ENCODE results near the gene AK5. TPM values are rescaled to one million over a fixed set of nuclear protein-coding genes. Genes with fewer than 3 reads are reported as not detected.

Gene AK5
- total and polyA plus RNA-seq, 2 of the 4 experiments (the other 2 are of a cell fraction) = 22.5 to 25.8 TPM

DNA sequence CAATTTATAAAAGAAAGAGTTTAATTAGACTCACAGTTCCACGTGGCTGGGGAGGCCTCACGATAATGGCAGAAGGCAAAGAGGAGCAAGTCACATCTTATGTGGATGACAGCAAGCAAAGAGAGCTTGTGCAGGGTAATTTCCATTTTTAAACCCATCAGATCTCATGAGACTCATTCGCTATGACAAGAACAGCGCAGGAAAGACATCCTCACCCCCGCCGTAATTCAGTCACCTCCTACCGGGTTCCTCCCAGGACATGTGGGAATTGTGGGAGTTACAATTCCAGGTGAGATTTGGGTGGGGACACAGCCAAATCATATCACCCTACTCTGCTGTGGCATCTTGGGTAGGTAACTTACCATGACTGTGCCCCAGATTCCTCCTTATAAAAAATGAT lies 79.8 kb downstream of the AK5 start:
- no peak overlapping the region for H2AK9ac ChIP-seq (replicated peaks; ENCODE audit: low read depth, low read length, poor library complexity)
- H4K20me1 ChIP-seq (ENCODE audit: insufficient read depth, low read length) = no peaks in the 10 kb centered on the region
- CTCF ChIA-PET = no interaction called here
- peaks cover 0 to 5% of the 10 kb centered on the region in 2 experiments; a peak in 1 of 4 replicates for H3K79me1 ChIP-seq (ENCODE audit: low read depth in 1 of 2, low read length in 2 of 2)
- H2BK20ac ChIP-seq (ENCODE audit: low read depth, low read length) = no peak overlapping the region
- no CpG with 5 or more reads among the region's 7 CpGs for WGBS, 2 experiments (ENCODE audit: extremely low coverage in 2 of 2, insufficient read length in 1 of 2)
- H2AK5ac ChIP-seq (ENCODE audit: low read depth, low read length) = no peak overlapping the region
- no peak overlapping the region for H3K18ac ChIP-seq (ENCODE audit: low read depth, low read length)
- POLR2A ChIA-PET (ENCODE audit: unreplicated experiment) = no interaction called here
- no peak overlapping the region for H3K27ac ChIP-seq (ENCODE audit: insufficient read depth, low read length)
- H3K27me3 ChIP-seq (ENCODE audit: control insufficient read depth, insufficient read depth, low read length) = no peaks in the 10 kb centered on the region
- H2BK15ac ChIP-seq (ENCODE audit: low read depth, low read length) = no peak overlapping the region
- H3K4me1 ChIP-seq (ENCODE audit: control insufficient read depth, insufficient read depth, low read length) = no peaks in the 10 kb centered on the region
- H3K36me3 ChIP-seq (ENCODE audit: control insufficient read depth, insufficient read depth, low read length) = no peaks in the 10 kb centered on the region
- intact Hi-C loops (cut with micrococcal nuclease) (no loop called here), in situ Hi-C loops (cut with MboI; ENCODE audit: low sequenced_read_pairs) (no loop called here), dilution Hi-C loops (cut with HindIII; ENCODE audit: low sequenced_read_pairs, unreplicated experiment) (no loop called here)
- H3K9me3 ChIP-seq (ENCODE audit: control insufficient read depth, insufficient read depth, low read length) = no peaks in the 10 kb centered on the region
- no peak overlapping the region for H3K4ac ChIP-seq (ENCODE audit: low read depth, low read length)
- no peak overlapping the region for H4K8ac ChIP-seq (ENCODE audit: low read depth in 2 of 2, low read length in 2 of 2)
- H2BK5ac ChIP-seq (ENCODE audit: low read depth, low read length, poor library complexity, severe bottlenecking) = no peak overlapping the region
- H2AFZ ChIP-seq (replicated peaks; ENCODE audit: low read length, poor library complexity) = no peak overlapping the region
- no peak overlapping the region for H3K23ac ChIP-seq (ENCODE audit: low read depth, low read length)
- H3K9ac ChIP-seq (ENCODE audit: low read depth, low read length) = no peak overlapping the region
- H3K4me3 ChIP-seq (ENCODE audit: insufficient read depth, low read depth, low read length) = no peak overlapping the region
- H3K4me2 ChIP-seq (ENCODE audit: low read depth, low read length) = no peak overlapping the region
- no peak overlapping the region for H2BK120ac ChIP-seq (ENCODE audit: low read depth, low read length)
- H3K14ac ChIP-seq (replicated peaks; ENCODE audit: low read depth, low read length) = no peak overlapping the region
- DNase-seq = no peak
- ATAC-seq (ENCODE audit: low read depth) = no peak
- no peak overlapping the region for H4K91ac ChIP-seq (ENCODE audit: insufficient read depth, low read depth, low read length)
- TF ChIP-seq RCOR1 (IDR thresholded peaks at IDR 0.05; ENCODE audit: insufficient replicate concordance, low read length) (no peak), MAFK (IDR thresholded peaks at IDR 0.05; ENCODE audit: low read depth, low read length) (no peak), CEBPB (IDR thresholded peaks at IDR 0.05; ENCODE audit: low read depth, low read length) (no peak), BHLHE40 (IDR thresholded peaks at IDR 0.05; ENCODE audit: low read depth, low read length) (no peak), MXI1 (IDR thresholded peaks at IDR 0.05; ENCODE audit: borderline replicate concordance, low read depth, low read length) (no peak), NFE2L2 (IDR thresholded peaks at IDR 0.05; ENCODE audit: low read depth, low read length) (no peak), SMC3 (IDR thresholded peaks at IDR 0.05; ENCODE audit: low read depth, low read length) (no peak), RFX5 (IDR thresholded peaks at IDR 0.05; ENCODE audit: low read depth, low read length) (no peak), RAD21 (IDR thresholded peaks at IDR 0.05; ENCODE audit: low read length) (no peak), POLR2A (IDR thresholded peaks at IDR 0.05; ENCODE audit: low read depth, low read length) (no peak), FOS (IDR thresholded peaks at IDR 0.05; ENCODE audit: low read depth, low read length) (no peak), MAZ (IDR thresholded peaks at IDR 0.05; ENCODE audit: borderline replicate concordance, low read depth, low read length) (no peak), CHD1 (IDR thresholded peaks at IDR 0.05; ENCODE audit: low read depth, low read length) (no peak)
- TF ChIP-seq, protein P1, sequence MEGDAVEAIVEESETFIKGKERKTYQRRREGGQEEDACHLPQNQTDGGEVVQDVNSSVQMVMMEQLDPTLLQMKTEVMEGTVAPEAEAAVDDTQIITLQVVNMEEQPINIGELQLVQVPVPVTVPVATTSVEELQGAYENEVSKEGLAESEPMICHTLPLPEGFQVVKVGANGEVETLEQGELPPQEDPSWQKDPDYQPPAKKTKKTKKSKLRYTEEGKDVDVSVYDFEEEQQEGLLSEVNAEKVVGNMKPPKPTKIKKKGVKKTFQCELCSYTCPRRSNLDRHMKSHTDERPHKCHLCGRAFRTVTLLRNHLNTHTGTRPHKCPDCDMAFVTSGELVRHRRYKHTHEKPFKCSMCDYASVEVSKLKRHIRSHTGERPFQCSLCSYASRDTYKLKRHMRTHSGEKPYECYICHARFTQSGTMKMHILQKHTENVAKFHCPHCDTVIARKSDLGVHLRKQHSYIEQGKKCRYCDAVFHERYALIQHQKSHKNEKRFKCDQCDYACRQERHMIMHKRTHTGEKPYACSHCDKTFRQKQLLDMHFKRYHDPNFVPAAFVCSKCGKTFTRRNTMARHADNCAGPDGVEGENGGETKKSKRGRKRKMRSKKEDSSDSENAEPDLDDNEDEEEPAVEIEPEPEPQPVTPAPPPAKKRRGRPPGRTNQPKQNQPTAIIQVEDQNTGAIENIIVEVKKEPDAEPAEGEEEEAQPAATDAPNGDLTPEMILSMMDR (conservative IDR thresholded peaks at IDR 0.05; ENCODE audit: low read depth, low read length) = no peak
- TF ChIP-seq, protein P2, sequence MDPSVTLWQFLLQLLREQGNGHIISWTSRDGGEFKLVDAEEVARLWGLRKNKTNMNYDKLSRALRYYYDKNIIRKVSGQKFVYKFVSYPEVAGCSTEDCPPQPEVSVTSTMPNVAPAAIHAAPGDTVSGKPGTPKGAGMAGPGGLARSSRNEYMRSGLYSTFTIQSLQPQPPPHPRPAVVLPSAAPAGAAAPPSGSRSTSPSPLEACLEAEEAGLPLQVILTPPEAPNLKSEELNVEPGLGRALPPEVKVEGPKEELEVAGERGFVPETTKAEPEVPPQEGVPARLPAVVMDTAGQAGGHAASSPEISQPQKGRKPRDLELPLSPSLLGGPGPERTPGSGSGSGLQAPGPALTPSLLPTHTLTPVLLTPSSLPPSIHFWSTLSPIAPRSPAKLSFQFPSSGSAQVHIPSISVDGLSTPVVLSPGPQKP (IDR thresholded peaks at IDR 0.05; ENCODE audit: borderline replicate concordance, low read depth, low read length) = no peak
- no peaks in the 10 kb centered on the region for H3K9me1 ChIP-seq (ENCODE audit: insufficient read depth, low read length)
- BruUV-seq (replicated peaks) = no TSS peak
- no peak overlapping the region for H3K56ac ChIP-seq (ENCODE audit: extremely low read depth, insufficient read depth, low read length)
- no peak overlapping the region for H4K5ac ChIP-seq (ENCODE audit: low read depth, low read length)
